ENCODE data around the gene CMBL.
A peak's percentile ranks its signal among the peaks of the same experiment; 100 is the strongest.
"Not testable (repeated sequence)": the region's sequence is repeated elsewhere in the genome, so short reads cannot be mapped to it uniquely, and the experiment has no call there.

Gene CMBL

GRCh38 chr5:10257870-10258269 lies 49.8 kb downstream of the CMBL start:
- no peak for DNase-seq (ENCODE audit: low spot score)

GRCh38 chr5:10254686-10255085 lies 53.0 kb downstream of the CMBL start:
- no peak for DNase-seq (ENCODE audit: low spot score)

GRCh38 chr5:10253390-10253789 lies 54.3 kb downstream of the CMBL start:
- DNase-seq (ENCODE audit: low spot score): no peak

- no peak for DNase-seq (ENCODE audit: low spot score)
Measured at GRCh38 chr5:10251405-10251804, 56.3 kb downstream of the CMBL start.

- DNase-seq (ENCODE audit: low spot score): peak; percentile 38
Measured at GRCh38 chr5:10250806-10251276, 56.9 kb downstream of the CMBL start.

GRCh38 chr5:10249948-10250805 lies 57.5 kb downstream of the CMBL start, which contains the start of gene CCT5:
Gene CCT5, plus strand, starts transcription at chr5:10250280. Its CDS starts 61 bp downstream, at chr5:10250341.
- DNase-seq (ENCODE audit: low spot score): peak; percentile 99

GRCh38 chr5:10248378-10249260 lies 59.1 kb downstream of the CMBL start:
- no peak for DNase-seq (ENCODE audit: low spot score)

GRCh38 chr5:10247217-10247616 lies 60.5 kb downstream of the CMBL start:
- DNase-seq (ENCODE audit: low spot score): not testable (repeated sequence)

- DNase-seq (ENCODE audit: low spot score): no peak
Measured at GRCh38 chr5:10246761-10247160, 60.9 kb downstream of the CMBL start.

- DNase-seq (ENCODE audit: low spot score): no peak
Measured at GRCh38 chr5:10244342-10244944, 63.3 kb downstream of the CMBL start.

- peak; percentile 72 for DNase-seq (ENCODE audit: low spot score)
Measured at GRCh38 chr5:10243660-10244240, 64.0 kb downstream of the CMBL start.

- DNase-seq (ENCODE audit: low spot score): peak; percentile 67
Measured at GRCh38 chr5:10235350-10235749, 72.4 kb downstream of the CMBL start.

- DNase-seq (ENCODE audit: low spot score): peak; percentile 79
Measured at GRCh38 chr5:10233505-10233904, 74.2 kb downstream of the CMBL start.

- no peak for DNase-seq (ENCODE audit: low spot score)
Measured at GRCh38 chr5:10233011-10233410, 74.7 kb downstream of the CMBL start.

GRCh38 chr5:10232386-10232785 lies 75.3 kb downstream of the CMBL start:
- DNase-seq (ENCODE audit: low spot score): no peak

- peak; percentile 56 for DNase-seq (ENCODE audit: low spot score)
Measured at GRCh38 chr5:10229306-10230048, 78.2 kb downstream of the CMBL start.

- DNase-seq (ENCODE audit: low spot score): no peak
Measured at GRCh38 chr5:10228288-10228687, 79.4 kb downstream of the CMBL start.

All from kidney tubule cell (primary cell).